OCI-LY1 (cell line): ENCODE data around the gene CHRND.

Source experiments
- H2AFZ ChIP-seq: fragments of 200-600 bp; sonication (generic), shearing (Covaris generic); 2 replicates; pipeline ENCODE4 v1.6.0; 2014; ENCODE audit warnings: antibody characterized with exemption, mild to moderate bottlenecking, low read length
- H3F3A ChIP-seq: fragments of 200-600 bp; sonication (generic), shearing (Covaris generic); 2 replicates; pipeline ENCODE4 v1.6.0; 2014; ENCODE audit warnings: mild to moderate bottlenecking, antibody characterized with exemption, low read length, moderate library complexity; ENCODE audit not compliant: insufficient read depth
- H3K27ac ChIP-seq: fragments of 200-600 bp; sonication (generic); 2 replicates; pipeline ENCODE4 v1.5.1; 2014; ENCODE audit warnings: low read length, mixed run types, mild to moderate bottlenecking, low read depth; ENCODE audit not compliant: poor library complexity, severe bottlenecking
- H3K27me3 ChIP-seq: fragments of 200-600 bp; sonication (generic); 2 replicates; pipeline ENCODE4 v1.6.0; 2014; ENCODE audit warnings: antibody characterized with exemption, mild to moderate bottlenecking, low read length, moderate library complexity; ENCODE audit not compliant: insufficient read depth
- H3K36me3 ChIP-seq: fragments of 200-600 bp; sonication (generic); 2 replicates; pipeline ENCODE4 v1.6.1; 2014; ENCODE audit warnings: mild to moderate bottlenecking, antibody characterized with exemption, low read length, moderate library complexity, mixed read lengths; ENCODE audit not compliant: insufficient read depth
- H3K4me1 ChIP-seq: fragments of 200-600 bp; sonication (generic); 2 replicates; pipeline ENCODE4 v1.5.1; 2014; ENCODE audit warnings: mild to moderate bottlenecking, low read length, moderate library complexity; ENCODE audit not compliant: insufficient read depth, severe bottlenecking
- H3K4me2 ChIP-seq: fragments of 200-600 bp; sonication (generic), shearing (Covaris generic); 2 replicates; pipeline ENCODE4 v1.6.1; 2014; ENCODE audit warnings: low read length
- H3K4me3 ChIP-seq: fragments of 200-600 bp; sonication (generic); 2 replicates; pipeline ENCODE4 v1.5.1; 2014; ENCODE audit warnings: low read length, low read depth, mild to moderate bottlenecking, mixed read lengths; ENCODE audit not compliant: poor library complexity, severe bottlenecking
- H3K79me2 ChIP-seq: fragments of 200-600 bp; shearing (Covaris generic); 2 replicates; pipeline ENCODE4 v1.6.1; 2016; ENCODE audit warnings: mixed run types, low read length, mixed read lengths; ENCODE audit not compliant: insufficient read depth
- H3K9ac ChIP-seq: fragments of 200-600 bp; sonication (generic), shearing (Covaris generic); 2 replicates; pipeline ENCODE4 v1.6.1; 2014; ENCODE audit warnings: mild to moderate bottlenecking, low read length, mixed read lengths
- H3K9me2 ChIP-seq: fragments of 200-600 bp; sonication (generic), shearing (Covaris generic); 2 replicates; pipeline ENCODE4 v1.6.1; 2014; ENCODE audit warnings: low read depth, mild to moderate bottlenecking, low read length, mixed read lengths
- H3K9me3 ChIP-seq: fragments of 200-600 bp; shearing (Covaris generic); 2 replicates; pipeline ENCODE4 v1.6.1; 2014; ENCODE audit warnings: low read length, mixed read lengths
- H4K20me1 ChIP-seq: fragments of 200-600 bp; sonication (generic), shearing (Covaris generic); 2 replicates; pipeline ENCODE4 v1.6.0; 2016; ENCODE audit warnings: mild to moderate bottlenecking, low read length; ENCODE audit not compliant: insufficient read depth
- CTCF ChIP-seq: fragments of 200-600 bp; sonication (generic), shearing (Covaris generic); IDR thresholded peaks from 2 replicates; pipeline ENCODE4 v1.5.1; 2017; ENCODE audit warnings: mild to moderate bottlenecking, antibody characterized with exemption, low read length, moderate library complexity, mixed read lengths
- EZH2 ChIP-seq: fragments of 200-600 bp; sonication (generic), shearing (Covaris generic); IDR thresholded peaks from 2 replicates; pipeline ENCODE4 v1.8.0; 2017; ENCODE audit warnings: borderline replicate concordance, mixed run types, mild to moderate bottlenecking, antibody characterized with exemption, low read length, moderate library complexity, mixed read lengths

The CHRND gene

DNA sequence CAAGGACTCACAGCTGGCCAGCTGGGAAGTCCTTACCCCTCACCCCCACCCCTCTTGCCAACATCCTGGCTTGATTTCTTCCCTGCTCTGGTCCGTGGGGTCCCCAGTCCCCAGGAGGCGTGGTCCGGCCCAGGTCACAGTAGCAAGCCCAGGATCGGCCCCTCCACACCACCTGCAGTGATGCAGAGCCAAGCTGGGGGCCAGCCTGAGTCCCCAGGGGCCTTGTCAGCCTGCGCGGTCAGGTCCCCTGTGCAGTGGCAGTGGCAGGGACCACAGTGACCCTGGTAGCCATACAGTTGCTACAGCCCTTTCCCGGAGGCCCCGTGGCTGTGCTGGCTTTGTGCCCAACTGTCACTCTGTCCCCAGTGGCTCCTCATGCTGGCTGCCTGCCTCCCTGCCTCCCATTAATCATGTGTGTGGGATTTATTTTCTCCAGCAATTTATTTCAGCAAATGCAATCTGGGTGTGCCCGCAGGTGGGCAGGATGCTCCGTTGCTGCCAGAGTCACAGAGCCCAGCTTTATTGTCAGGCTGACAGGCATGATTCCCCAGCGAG lies 14.5 kb upstream of the CHRND start:
- H3F3A ChIP-seq = no peaks in the 10 kb centered on the region
- no peak for TF ChIP-seq EZH2
- TF ChIP-seq CTCF = no peak
- no peak overlapping the region for H3K4me3 ChIP-seq
- no peaks in the 10 kb centered on the region for H3K9me3 ChIP-seq
- no peak overlapping the region for H3K9ac ChIP-seq
- H2AFZ ChIP-seq = no peak overlapping the region
- H4K20me1 ChIP-seq = no peaks in the 10 kb centered on the region
- no peaks in the 10 kb centered on the region for H3K36me3 ChIP-seq
- H3K27ac ChIP-seq = no peak overlapping the region
- H3K79me2 ChIP-seq = no peaks in the 10 kb centered on the region
- no peaks in the 10 kb centered on the region for H3K27me3 ChIP-seq
- H3K9me2 ChIP-seq = no peaks in the 10 kb centered on the region
- H3K4me1 ChIP-seq = no peaks in the 10 kb centered on the region
- H3K4me2 ChIP-seq = no peak overlapping the region

DNA sequence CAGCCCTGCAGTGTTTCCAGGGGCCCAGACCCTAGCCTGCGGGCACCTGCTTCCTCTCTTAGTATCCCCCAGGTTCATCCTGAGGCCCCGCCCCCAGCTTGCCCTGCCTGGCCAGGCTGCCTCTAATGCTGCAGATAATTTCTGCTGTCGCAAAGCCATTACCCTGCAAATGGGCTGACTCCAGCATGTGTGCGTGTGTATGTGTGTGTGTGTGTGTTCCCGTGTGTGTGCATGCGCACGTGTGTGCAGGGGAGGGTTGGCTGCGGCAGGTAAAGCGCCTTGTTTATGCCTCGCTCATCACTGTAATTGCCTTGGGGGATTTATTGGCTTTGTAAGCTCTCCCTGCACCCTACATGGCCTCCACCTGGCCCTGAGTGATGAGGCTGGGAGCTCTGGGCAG lies 13.4 kb upstream of the CHRND start:
- no peaks in the 10 kb centered on the region for H3K9me3 ChIP-seq
- H3F3A ChIP-seq = no peaks in the 10 kb centered on the region
- no peaks in the 10 kb centered on the region for H3K4me1 ChIP-seq
- no peaks in the 10 kb centered on the region for H3K9me2 ChIP-seq
- no peak overlapping the region for H2AFZ ChIP-seq
- no peak overlapping the region for H3K4me2 ChIP-seq
- no peak for TF ChIP-seq CTCF
- no peak for TF ChIP-seq EZH2
- no peaks in the 10 kb centered on the region for H4K20me1 ChIP-seq
- no peak overlapping the region for H3K9ac ChIP-seq
- no peaks in the 10 kb centered on the region for H3K79me2 ChIP-seq
- no peak overlapping the region for H3K4me3 ChIP-seq
- no peaks in the 10 kb centered on the region for H3K27me3 ChIP-seq
- no peaks in the 10 kb centered on the region for H3K36me3 ChIP-seq
- no peak overlapping the region for H3K27ac ChIP-seq

- Histone ChIP-seq H3K27ac (no peak overlapping the region), H3K9ac (no peak overlapping the region), H3K36me3 (no peaks in the 10 kb centered on the region), H2AFZ (no peak overlapping the region), H3K27me3 (no peaks in the 10 kb centered on the region), H3K4me2 (no peak overlapping the region), H3K79me2 (no peaks in the 10 kb centered on the region), H3K9me2 (no peaks in the 10 kb centered on the region), H3K4me3 (no peak overlapping the region), H4K20me1 (no peaks in the 10 kb centered on the region), H3K4me1 (no peaks in the 10 kb centered on the region), H3F3A (no peaks in the 10 kb centered on the region), H3K9me3 (no peaks in the 10 kb centered on the region)
- no peak for TF ChIP-seq EZH2
- no peak for TF ChIP-seq CTCF
Measured at GRCh38 chr2:232513353-232513752, 12.6 kb upstream of the CHRND start.
